Amygdala (tissue), 56 donors: Measurements from ENCODE around the gene RBCK1.
A peak's percentile ranks its signal among the peaks of the same experiment; 100 is the strongest.
"Not testable (repeated sequence)": the region's sequence is repeated elsewhere in the genome, so short reads cannot be mapped to it uniquely, and the experiment has no call there.

Source experiments
- DNase-seq, 56 donors: peaks; one replicate each; lab custom pipeline; 2025; lab: John Stamatoyannopoulos, UW

The RBCK1 gene

GRCh38 chr20:432677-433299 is 24.7 kb downstream of the RBCK1 start:
- no peak for DNase-seq

GRCh38 chr20:433300-433975 is 25.3 kb downstream of the RBCK1 start:
- DNase-seq: no peak

- no peak for DNase-seq
These were observed 26.1 kb downstream of the RBCK1 start for GRCh38 chr20:434221-434620.

- DNase-seq: no peak
These were observed 26.7 kb downstream of the RBCK1 start for GRCh38 chr20:434661-435419.

GRCh38 chr20:435558-435957 is 27.5 kb downstream of the RBCK1 start:
- DNase-seq: no peak

GRCh38 chr20:436476-436875 is 28.4 kb downstream of the RBCK1 start:
- DNase-seq: no peak

GRCh38 chr20:437787-438486 is 29.8 kb downstream of the RBCK1 start:
- DNase-seq: no peak

- DNase-seq: peak in 1 of 56 donors; percentile 28
These were observed 30.7 kb downstream of the RBCK1 start for GRCh38 chr20:438571-439469.

- no peak for DNase-seq
These were observed 32.0 kb downstream of the RBCK1 start for GRCh38 chr20:440148-440547.

- DNase-seq: no peak
These were observed 32.5 kb downstream of the RBCK1 start for GRCh38 chr20:440636-441035.

GRCh38 chr20:443223-443775 is 35.2 kb downstream of the RBCK1 start:
- DNase-seq: no peak

GRCh38 chr20:444117-444516 is 36.0 kb downstream of the RBCK1 start:
- no peak for DNase-seq

- DNase-seq: no peak
These were observed 36.8 kb downstream of the RBCK1 start for GRCh38 chr20:444862-445426.

- no peak for DNase-seq
These were observed 37.6 kb downstream of the RBCK1 start for GRCh38 chr20:445514-446336.

- DNase-seq: not testable (repeated sequence)
These were observed 43.9 kb downstream of the RBCK1 start for GRCh38 chr20:452021-452420.

- no peak for DNase-seq
These were observed 46.9 kb downstream of the RBCK1 start for GRCh38 chr20:454951-455350.

GRCh38 chr20:458776-459175 is 50.7 kb downstream of the RBCK1 start:
- DNase-seq: no peak

- DNase-seq: no peak
These were observed 52.1 kb downstream of the RBCK1 start for GRCh38 chr20:460180-460579.
